Measurements from ENCODE around the gene UCK2. TPM values are rescaled to one million over a fixed set of nuclear protein-coding genes. Genes with fewer than 3 reads are reported as not detected.

UCK2 gene
- total RNA-seq, 4 donors from 2014 or later: 20.9 to 30.4 (median 29.2) TPM

GRCh38 chr1:165828669-165829329 lies 1.4 kb downstream of the UCK2 start:
- no peaks in the 10 kb centered on the region for H3K9me3 ChIP-seq
- H3K4me1 ChIP-seq: peaks cover 0 to 25% (median 11%) of the 10 kb centered on the region in 3 donors
- peak; percentile 35 for ATAC-seq
- H3K27ac ChIP-seq: peak overlapping the region; percentile 48 to 95 (median 92)
- TF ChIP-seq POLR2AphosphoS5 (IDR thresholded peaks at IDR 0.05): no peak
- TF ChIP-seq EP300 (IDR thresholded peaks at IDR 0.05): no peak
- peak overlapping the region; percentile 47 to 90 for H3K4me3 ChIP-seq
- no peaks in the 10 kb centered on the region for H3K36me3 ChIP-seq
- WGBS, 2 donors (ENCODE audit: low coverage in 1 of 2): 0% methylated on average over 3 to 8 of the region's 19 CpGs
- no peaks in the 10 kb centered on the region for H3K27me3 ChIP-seq

GRCh38 chr1:165829888-165830287 lies 2.5 kb downstream of the UCK2 start:
- ATAC-seq: no peak
- no peaks in the 10 kb centered on the region for H3K27me3 ChIP-seq
- peaks cover 0 to 25% (median 11%) of the 10 kb centered on the region in 3 donors for H3K4me1 ChIP-seq
- H3K27ac ChIP-seq: peak overlapping the region in 1 of 4 donors; percentile 91
- H3K9me3 ChIP-seq: no peaks in the 10 kb centered on the region
- WGBS, 2 donors (ENCODE audit: low coverage in 1 of 2): 97% methylated on average over 4 of the region's 4 CpGs; no CpG with 5 or more reads in 1 of the 2 donors
- H3K36me3 ChIP-seq: no peaks in the 10 kb centered on the region
- no peak for TF ChIP-seq CTCF (IDR thresholded peaks at IDR 0.05)
- no peak for TF ChIP-seq POLR2A (IDR thresholded peaks at IDR 0.05)
- TF ChIP-seq POLR2AphosphoS5 (IDR thresholded peaks at IDR 0.05): no peak
- no peak for TF ChIP-seq EP300 (IDR thresholded peaks at IDR 0.05)
- H3K4me3 ChIP-seq: no peak overlapping the region

- WGBS, 2 donors (ENCODE audit: low coverage in 1 of 2): 88 to 100% methylated on average over 1 to 3 of the region's 3 CpGs
Observed at GRCh38 chr1:165831146-165831545, 3.7 kb downstream of the UCK2 start.

GRCh38 chr1:165832902-165833301 lies 5.5 kb downstream of the UCK2 start:
- TF ChIP-seq POLR2AphosphoS5 (IDR thresholded peaks at IDR 0.05): no peak
- no peak for TF ChIP-seq CTCF (IDR thresholded peaks at IDR 0.05)
- no peak for TF ChIP-seq EP300 (IDR thresholded peaks at IDR 0.05)
- no peak for TF ChIP-seq POLR2A (IDR thresholded peaks at IDR 0.05)
- ATAC-seq: no peak
- Histone ChIP-seq H3K36me3 (no peaks in the 10 kb centered on the region), H3K9me3 (no peaks in the 10 kb centered on the region), H3K4me1 (peaks cover 0 to 14% (median 5%) of the 10 kb centered on the region in 3 donors), H3K4me3 (no peak overlapping the region), H3K27ac (no peak overlapping the region), H3K27me3 (no peaks in the 10 kb centered on the region)
- WGBS, 2 donors (ENCODE audit: low coverage in 1 of 2): 84% methylated on average over 6 of the region's 9 CpGs; no CpG with 5 or more reads in 1 of the 2 donors

More at GRCh38 chr1:165831146-165831545, 3.7 kb downstream of the UCK2 start:
- H3K36me3 ChIP-seq: no peaks in the 10 kb centered on the region
- no peaks in the 10 kb centered on the region for H3K9me3 ChIP-seq
- H3K27ac ChIP-seq: no peak overlapping the region
- H3K27me3 ChIP-seq: no peaks in the 10 kb centered on the region
- peaks cover 0 to 25% (median 11%) of the 10 kb centered on the region in 3 donors for H3K4me1 ChIP-seq
- TF ChIP-seq POLR2A (IDR thresholded peaks at IDR 0.05): no peak
- no peak for TF ChIP-seq EP300 (IDR thresholded peaks at IDR 0.05)
- no peak for TF ChIP-seq POLR2AphosphoS5 (IDR thresholded peaks at IDR 0.05)
- TF ChIP-seq CTCF (IDR thresholded peaks at IDR 0.05): no peak
- H3K4me3 ChIP-seq: no peak overlapping the region
- no peak for ATAC-seq

- TF ChIP-seq POLR2A (IDR thresholded peaks at IDR 0.05) (no peak), CTCF (IDR thresholded peaks at IDR 0.05) (no peak), EP300 (IDR thresholded peaks at IDR 0.05) (no peak), POLR2AphosphoS5 (IDR thresholded peaks at IDR 0.05) (no peak)
Observed at GRCh38 chr1:165833358-165833757, 5.9 kb downstream of the UCK2 start.

More at GRCh38 chr1:165833358-165833757, 5.9 kb downstream of the UCK2 start:
- 83% methylated on average over 2 of the region's 2 CpGs; no CpG with 5 or more reads in 1 of the 2 donors for WGBS, 2 donors (ENCODE audit: low coverage in 1 of 2)
- Histone ChIP-seq H3K27ac (no peak overlapping the region), H3K27me3 (no peaks in the 10 kb centered on the region), H3K36me3 (no peaks in the 10 kb centered on the region), H3K4me3 (no peak overlapping the region), H3K4me1 (peaks cover 0 to 14% (median 5%) of the 10 kb centered on the region in 3 donors), H3K9me3 (no peaks in the 10 kb centered on the region)
- ATAC-seq: no peak
